GM18499 (cell line): ENCODE data around the gene ACLY.

Source experiments
- ATAC-seq: cut with Tn5 transposase; IDR thresholded peaks from one replicate; pipeline ENCODE4 v1.9.1; 2021; ENCODE audit warnings: moderate number of reproducible peaks; ENCODE audit not compliant: insufficient read depth, unreplicated experiment

The ACLY gene

GRCh38 chr17:41914358-41914766 lies 4.4 kb downstream of the ACLY start:
- no peak for ATAC-seq

- ATAC-seq = no peak
Observed at GRCh38 chr17:41913798-41914197, 5.0 kb downstream of the ACLY start.

GRCh38 chr17:41912925-41913324 lies 5.8 kb downstream of the ACLY start:
- no peak for ATAC-seq

- no peak for ATAC-seq
Observed at GRCh38 chr17:41910701-41911391, 7.9 kb downstream of the ACLY start.

- no peak for ATAC-seq
Observed at GRCh38 chr17:41909088-41909487, 9.7 kb downstream of the ACLY start.

GRCh38 chr17:41907633-41908539 lies 10.9 kb downstream of the ACLY start:
- ATAC-seq = no peak

- no peak for ATAC-seq
Observed at GRCh38 chr17:41907185-41907556, 11.6 kb downstream of the ACLY start.

- ATAC-seq = no peak
Observed at GRCh38 chr17:41906465-41907184, 12.1 kb downstream of the ACLY start.

- ATAC-seq = no peak
Observed at GRCh38 chr17:41905172-41905571, 13.6 kb downstream of the ACLY start.

- no peak for ATAC-seq
Observed at GRCh38 chr17:41904242-41904841, 14.4 kb downstream of the ACLY start.

- ATAC-seq = no peak
Observed at GRCh38 chr17:41901646-41902045, 17.1 kb downstream of the ACLY start.

- ATAC-seq = no peak
Observed at GRCh38 chr17:41896726-41897125, 22.0 kb downstream of the ACLY start.

GRCh38 chr17:41895617-41896016 lies 23.1 kb downstream of the ACLY start:
- ATAC-seq = no peak

- no peak for ATAC-seq
Observed at GRCh38 chr17:41894791-41895331, 23.9 kb downstream of the ACLY start.

- ATAC-seq = no peak
Observed at GRCh38 chr17:41893384-41893783, 25.4 kb downstream of the ACLY start.

- no peak for ATAC-seq
Observed at GRCh38 chr17:41892021-41892376, 26.8 kb downstream of the ACLY start.

GRCh38 chr17:41891135-41892020 lies 27.4 kb downstream of the ACLY start:
- no peak for ATAC-seq

- no peak for ATAC-seq
Observed at GRCh38 chr17:41888332-41888965, 30.3 kb downstream of the ACLY start.

GRCh38 chr17:41885733-41886132 lies 33.0 kb downstream of the ACLY start:
- ATAC-seq = no peak
